ENCODE data around the gene MAP4K3. TPM values are rescaled to one million over a fixed set of nuclear protein-coding genes. Genes with fewer than 3 reads are reported as not detected.
"Not testable (repeated sequence)": the region's sequence is repeated elsewhere in the genome, so short reads cannot be mapped to it uniquely, and the experiment has no call there.

Gene MAP4K3
- total RNA-seq, 1 donor from 2014 or later, result 50.1 TPM

DNA sequence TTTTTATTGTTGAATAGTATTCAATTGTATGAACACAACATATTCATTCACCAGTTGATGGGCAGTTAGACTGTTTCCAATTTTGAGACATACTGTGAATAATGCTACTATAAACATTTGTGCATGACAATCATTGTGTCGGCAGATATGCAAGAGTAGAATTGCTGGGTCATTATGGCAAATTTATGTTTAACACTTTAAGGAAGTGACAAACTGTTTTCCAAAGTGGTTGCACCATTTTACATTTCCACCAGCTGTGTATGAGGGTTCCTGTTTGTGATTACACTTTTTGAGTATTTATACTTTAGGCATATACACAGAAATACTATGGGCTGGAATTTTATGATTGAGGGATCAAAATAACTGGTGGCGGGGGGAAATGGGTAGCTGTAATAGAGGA, 61.2 kb downstream of the MAP4K3 start:
- DNase-seq (ENCODE audit: low spot score), result no peak

DNA sequence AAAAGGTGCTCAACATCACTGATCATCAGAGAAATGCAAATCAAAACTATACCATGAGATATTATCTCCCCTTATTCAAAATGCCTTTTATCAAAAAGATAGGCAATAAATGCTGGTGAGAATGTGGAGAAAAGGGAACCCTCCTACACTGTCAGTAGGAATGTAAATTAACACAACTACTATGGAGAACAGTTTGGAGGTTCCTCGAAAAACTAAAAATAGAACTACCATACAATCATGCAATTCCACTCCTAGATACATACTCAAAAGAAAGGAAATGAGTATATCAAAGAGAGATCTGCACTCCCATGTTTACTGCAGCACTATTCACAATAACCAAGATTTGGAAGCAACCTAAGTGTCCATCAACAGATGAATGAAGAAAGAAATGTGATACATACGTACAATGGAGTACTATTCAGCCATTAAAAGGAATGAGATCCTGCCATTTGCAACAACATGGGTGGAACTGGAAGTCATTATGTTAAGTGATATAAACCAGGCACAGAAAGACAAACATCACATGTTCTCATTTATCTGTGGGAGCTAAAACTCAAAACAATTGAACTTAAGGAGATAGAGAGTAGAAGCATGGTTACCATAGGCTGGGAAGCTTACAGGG, 63.8 kb downstream of the MAP4K3 start:
- no peak for DNase-seq (ENCODE audit: low spot score)

DNA sequence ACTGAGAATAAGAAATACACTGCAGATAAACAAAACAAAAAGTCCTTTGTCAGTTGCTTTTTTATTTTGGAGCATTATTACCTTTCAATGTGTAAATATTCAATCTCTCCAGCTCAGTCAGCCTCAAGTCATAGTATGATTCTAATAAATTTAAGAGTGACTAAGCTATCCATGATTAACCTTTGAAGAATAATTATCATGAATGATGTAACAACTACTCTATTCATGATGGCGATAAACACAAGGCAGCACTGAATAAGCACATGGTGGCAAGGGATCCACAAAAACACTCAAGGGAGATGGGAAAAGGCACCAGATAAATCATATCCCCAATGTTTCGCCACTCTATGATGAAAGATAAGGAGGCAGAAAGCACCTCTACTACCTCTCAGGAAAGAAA, 67.0 kb downstream of the MAP4K3 start:
- no peak for DNase-seq (ENCODE audit: low spot score)

DNA sequence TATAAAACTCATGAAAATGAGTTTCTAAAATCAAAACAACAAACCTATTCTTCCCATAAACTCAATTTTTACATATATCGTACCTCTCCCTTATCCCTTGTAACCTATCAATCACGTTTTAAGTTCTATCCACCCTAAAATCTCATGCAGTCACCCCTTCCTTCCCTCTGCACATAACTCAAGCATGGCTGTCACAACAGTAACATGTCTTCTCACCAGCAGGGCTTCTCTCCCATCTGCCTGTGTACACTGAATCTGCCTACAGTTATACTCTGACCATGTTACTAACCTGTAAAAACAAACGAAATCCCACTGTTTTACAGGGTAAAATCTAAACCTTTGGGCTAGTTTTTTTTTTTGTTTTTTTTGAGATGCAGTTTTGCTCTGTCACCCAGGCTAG, 68.2 kb downstream of the MAP4K3 start:
- DNase-seq (ENCODE audit: low spot score), result no peak

DNA sequence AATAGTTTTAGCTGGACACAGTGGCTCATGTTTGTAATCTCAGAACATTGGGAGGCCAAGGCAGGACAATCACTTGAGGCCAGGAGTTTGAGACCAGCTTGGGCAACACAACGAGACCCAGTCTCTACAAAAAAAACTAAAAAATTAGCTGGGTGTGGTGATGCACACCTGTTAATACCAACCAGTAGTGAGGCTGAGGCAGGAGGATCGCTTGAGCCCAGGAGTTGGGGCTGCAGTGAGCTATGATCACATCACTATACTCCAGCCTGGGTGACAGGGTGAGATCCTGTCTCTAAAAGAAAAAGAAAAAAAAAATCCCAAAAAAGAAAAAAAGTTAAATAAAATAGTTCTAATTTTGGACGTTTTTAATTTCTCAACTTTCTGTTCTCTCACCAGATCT, 68.7 kb downstream of the MAP4K3 start:
- DNase-seq (ENCODE audit: low spot score), result no peak

DNA sequence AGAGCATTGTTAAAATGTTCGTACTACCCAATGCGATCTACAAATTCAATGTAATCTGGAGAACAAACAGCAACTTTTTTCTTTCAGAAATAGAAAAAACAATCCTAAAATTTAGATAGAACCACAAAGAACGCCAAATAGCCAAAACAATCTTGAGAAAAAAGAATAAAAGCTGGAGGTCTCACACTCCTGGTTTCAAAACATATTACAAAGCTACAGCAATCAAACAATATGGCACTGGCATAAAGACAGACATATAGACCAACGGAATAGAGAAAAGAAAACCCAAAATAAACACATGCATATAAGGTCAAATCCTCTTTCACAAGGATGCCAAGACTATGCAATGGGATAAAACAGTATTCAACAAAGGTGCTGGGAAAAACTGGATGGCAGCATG, 74.5 kb downstream of the MAP4K3 start:
- DNase-seq (ENCODE audit: low spot score), result no peak

DNA sequence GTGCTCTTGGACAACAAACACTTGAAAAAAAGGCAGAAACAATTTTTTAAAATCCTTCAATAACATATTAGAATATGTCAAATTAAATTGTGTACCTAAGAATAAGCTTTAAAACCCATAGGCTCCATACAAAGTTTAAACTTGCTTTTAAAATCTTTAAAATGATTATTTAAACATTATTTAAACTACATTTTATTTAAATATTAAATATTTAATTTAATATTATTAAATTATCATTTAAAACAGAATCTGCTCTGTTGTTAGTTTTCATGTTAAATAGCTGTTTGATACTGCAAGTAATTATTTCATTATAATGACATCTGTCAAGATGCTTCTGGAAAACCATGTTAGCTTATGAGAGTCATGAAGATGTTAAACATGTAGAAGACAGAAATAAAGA, 75.6 kb downstream of the MAP4K3 start:
- DNase-seq (ENCODE audit: low spot score), result no peak

DNA sequence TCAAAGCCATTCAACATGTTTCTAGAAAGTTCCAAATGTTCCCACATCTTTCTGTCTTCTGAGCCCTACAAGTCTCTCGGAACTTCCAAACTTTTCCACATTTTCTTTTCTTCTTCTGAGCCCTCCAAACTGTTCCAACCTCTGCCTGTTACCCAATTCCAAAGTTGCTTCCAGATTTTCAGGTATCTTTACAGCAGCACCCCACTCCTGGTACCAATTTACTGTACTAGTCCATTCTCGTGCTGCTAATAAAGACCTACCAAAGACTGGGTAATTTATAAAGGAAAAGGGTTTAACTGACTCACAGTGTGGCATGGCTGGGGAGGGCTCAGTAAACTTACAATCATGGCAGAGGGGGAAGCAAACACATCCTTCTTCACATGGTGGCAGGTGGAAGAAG, 76.7 kb downstream of the MAP4K3 start:
- not testable (repeated sequence) for DNase-seq (ENCODE audit: low spot score)

DNA sequence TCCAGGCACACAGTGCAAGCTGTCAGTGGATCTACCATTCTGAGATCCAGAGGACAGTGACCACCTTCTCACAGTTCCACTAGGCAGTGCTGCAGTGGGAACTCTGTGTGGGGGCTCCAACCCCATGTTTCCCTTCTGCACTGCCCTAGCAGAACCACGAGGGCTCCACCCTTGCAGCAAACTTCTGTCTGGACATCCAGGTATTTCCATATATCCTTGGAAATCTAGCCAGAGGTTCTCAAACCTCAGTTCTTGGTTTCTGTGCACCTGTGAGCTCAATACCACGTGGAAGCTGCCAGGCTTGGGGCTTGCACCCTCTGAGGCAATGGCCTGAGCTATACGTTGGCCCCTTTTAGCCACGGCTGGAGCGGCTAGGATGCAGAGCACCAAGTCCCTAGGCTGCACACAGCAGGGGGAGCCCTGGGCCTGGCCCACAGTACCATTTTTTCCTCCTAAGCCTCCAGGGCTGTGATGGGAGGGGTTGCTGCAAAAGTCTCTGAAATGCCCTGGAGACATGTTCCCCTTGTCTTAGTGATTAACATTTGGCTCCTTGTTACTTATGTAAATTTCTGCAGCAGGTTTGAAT, 77.5 kb downstream of the MAP4K3 start:
- DNase-seq (ENCODE audit: low spot score), result no peak

DNA sequence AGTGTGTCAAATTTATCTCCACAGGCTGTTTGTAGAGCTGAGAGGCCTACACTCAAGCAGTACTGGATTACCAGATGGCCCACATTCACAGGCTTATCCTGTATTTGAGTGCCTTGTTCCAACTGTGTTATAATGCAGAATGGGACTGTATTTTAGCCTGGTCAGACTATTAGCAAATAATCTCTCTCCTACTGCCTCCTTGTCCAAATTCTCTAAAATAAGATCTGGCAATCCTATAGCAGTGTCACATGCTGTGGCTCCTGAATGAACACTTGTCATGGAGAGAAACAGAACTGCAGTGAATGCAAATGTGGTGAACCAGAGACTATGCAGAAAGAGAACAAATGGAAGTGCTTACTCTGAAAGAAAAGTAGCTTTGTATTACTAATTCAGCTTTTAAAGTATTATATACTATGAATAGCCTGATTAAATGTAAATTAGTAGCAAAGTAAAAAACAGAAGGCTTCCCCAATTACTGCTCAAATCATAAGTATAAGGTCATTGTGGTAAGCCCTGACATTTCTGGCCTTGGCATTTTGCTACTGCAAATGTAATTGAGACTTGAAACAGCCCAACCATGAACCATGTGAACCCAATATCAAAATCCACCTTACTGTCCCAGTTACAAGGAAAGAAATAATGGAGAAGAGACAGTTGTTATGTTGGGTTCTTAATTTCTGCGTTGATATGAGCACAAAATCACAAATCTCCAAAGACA, 80.0 kb downstream of the MAP4K3 start:
- DNase-seq (ENCODE audit: low spot score), result no peak

DNA sequence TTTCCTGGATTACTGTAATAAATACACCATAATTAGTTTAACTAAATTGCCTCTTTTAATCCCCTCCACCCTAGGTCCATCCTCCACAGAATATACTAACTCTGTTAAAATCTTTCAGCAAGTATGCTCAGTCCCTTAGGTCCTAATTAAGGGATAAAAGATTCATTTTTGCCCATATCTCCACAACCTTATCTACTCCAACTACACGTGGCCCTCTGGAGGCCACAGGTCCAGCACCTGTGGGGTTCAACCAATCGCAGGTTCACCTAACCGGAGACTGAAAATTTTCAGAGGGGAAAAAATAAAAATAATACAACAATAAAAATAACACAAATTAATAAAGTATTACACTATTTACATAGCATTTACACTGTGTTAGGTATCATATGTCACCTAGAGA, 86.4 kb downstream of the MAP4K3 start:
- no peak for DNase-seq (ENCODE audit: low spot score)

DNA sequence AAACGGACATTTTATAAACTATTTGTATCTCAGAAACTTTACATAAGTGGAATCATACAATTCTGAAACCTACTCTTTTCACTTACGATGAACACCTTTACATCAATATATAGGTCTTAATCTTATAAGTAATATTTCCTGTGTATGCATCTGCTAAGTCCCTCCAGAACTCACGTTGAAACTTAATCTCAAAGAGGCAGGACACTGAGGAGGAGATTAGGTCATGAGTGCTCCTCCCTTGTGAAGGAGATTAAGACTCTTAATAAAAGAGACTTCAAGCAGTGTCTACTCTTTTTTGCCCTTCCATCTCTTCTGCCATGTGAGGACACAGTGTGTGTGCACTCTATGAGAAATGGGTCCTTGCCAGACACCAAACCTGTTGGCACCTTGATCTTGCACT, 98.6 kb downstream of the MAP4K3 start:
- DNase-seq (ENCODE audit: low spot score), result no peak

DNA sequence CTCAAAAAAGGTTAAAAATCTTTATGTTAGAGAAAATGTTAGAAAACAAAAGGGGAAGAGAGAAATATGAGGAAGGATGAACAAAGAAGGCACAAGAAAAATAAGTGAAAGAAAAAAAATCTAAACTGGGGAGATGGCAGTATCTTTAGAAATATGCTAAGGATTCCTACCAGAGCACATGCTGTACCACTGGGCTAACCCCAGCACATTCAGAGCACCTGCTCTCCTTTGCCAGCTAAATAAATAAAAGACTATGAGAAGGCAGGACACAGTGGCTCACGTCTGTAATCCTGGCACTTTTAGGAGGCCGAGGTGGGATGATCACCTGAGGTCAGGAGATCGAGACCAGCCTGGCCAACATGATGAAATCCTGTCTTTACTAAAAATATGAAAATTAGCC, 101.2 kb downstream of the MAP4K3 start:
- no peak for DNase-seq (ENCODE audit: low spot score)

DNA sequence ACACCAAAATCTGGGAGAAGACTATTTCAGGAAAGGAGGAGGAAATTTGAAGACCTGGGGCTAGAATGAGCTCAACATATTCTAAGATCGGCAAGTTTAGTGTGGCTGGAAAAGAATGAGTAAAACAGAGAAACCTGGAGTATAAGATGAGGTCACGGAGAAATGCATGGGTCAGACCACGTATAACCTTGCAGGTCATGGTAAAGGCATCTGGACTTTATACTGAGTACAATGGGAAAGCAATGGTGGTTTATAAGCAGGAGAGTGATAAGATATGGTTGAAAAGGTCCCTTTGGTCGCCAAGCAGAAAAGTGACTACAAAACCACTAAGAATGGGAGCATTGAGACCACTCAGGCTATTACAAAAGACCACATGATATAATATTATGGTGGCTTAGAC, 102.1 kb downstream of the MAP4K3 start:
- DNase-seq (ENCODE audit: low spot score), result no peak

DNA sequence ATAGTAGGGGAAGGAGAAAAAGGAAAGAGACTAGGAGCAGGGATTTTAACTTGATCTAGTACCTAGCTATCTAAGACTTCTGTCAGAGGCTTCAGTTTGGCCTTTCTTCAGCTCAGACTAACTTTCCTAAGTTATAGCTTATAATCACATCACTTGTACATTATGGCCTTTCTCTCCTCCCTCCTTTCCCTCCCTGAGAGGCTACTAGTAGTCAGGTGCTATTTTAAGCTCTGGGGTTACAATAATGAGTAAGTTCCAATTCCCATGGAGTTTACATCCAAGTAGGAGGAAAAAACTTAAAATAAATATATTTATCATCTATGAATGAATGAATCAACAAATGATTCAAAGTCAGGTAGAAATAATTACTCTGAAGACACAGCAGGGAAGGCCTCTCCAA, 102.6 kb downstream of the MAP4K3 start:
- DNase-seq (ENCODE audit: low spot score), result no peak

DNA sequence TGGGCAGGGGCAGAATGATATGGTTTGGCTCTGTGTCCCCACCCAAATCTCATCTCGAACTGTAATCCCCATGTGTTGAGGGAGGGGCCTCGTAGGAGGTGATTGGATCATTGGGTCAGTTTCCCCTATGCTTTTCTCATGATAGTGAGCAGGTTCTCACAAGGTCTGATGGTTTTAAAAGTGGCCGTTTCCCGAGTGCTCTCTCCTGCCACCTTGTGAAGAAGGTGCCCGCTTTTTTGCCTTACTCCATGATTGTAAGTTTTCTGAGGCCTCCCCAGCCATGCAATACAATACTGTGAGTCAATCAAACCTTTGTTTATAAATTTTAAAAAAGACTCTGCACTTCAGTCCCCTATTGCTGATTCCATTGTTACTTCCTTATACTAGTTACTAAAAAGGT, 110.4 kb downstream of the MAP4K3 start:
- no peak for DNase-seq (ENCODE audit: low spot score)

DNA sequence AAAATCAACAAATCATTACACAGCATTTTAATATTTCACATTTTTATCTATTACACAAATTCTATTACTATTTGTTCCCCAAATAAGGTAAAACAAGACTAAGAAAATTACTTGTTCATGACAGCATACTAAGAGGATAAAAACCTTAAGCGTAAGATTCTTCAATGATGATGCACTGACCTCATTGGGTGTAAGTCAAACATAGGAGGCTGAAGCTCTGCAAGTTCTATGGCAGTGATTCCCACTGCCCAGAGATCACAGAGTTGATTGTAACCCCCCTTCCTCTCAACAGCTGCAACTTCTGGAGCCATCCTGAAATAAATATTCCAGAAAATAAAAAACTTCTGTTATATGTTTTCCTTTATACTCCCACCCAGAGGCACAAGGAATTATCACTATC, 111.1 kb downstream of the MAP4K3 start:
- DNase-seq (ENCODE audit: low spot score), result no peak

DNA sequence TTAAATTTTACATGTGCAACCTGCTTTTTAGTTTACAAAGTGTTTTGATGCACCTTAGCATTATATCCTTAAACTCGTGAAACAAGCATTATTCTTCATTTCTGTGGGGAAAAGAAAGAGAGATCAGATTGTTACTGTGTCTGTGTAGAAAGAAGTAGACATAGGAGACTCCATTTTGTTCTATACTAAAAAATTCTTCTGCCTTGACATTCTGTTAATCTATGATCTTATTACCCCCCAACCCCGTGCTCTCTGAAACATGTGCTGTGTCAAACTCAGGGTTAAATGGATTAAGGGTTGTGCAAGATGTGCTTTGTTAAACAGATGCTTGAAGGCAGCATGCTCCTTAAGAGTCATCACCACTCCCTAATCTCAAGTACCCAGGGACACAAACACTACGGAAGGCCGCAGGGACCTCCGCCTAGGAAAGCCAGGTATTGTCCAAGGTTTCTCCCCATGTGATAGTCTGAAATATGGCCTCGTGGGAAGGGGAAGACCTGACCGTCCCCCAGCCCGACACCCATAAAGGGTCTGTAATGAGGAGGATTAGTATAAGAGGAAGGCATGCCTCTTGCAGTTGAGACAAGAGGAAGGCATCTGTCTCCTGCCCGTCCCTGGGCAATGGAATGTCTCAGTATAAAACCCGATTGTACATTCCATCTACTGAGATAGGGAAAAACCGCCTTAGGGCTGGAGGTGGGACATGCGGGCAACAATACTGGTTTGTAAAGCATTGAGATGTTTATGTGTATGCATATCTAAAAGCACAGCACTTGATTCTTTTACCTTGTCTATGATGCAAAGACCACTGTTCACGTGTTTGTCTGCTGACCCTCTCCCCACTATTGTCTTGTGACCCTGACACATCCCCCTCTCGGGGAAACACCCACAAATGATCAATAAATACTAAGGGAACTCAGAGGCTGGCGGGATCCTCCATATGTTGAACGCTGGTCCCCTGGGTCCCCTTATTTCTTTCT, 115.7 kb downstream of the MAP4K3 start:
- DNase-seq (ENCODE audit: low spot score), result not testable (repeated sequence)

DNA sequence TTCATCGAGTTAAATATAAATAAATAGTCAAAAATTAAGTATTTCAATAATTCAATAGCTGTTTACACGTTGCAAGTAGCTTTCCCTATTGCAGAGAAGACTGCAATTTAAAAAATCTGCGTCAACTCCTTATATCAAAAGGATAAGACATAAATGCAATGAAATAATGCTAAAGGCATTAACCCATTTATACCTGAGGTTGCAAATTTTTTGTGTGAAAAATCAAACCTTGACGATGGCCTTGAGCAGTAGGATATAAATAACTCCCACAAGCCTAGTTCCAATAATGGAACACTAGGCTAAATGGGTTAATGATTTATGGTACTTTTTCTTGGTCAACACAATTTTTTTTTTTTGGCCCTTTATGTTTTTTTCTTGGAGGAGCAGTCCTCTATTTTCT, 116.9 kb downstream of the MAP4K3 start:
- DNase-seq (ENCODE audit: low spot score), result no peak

DNA sequence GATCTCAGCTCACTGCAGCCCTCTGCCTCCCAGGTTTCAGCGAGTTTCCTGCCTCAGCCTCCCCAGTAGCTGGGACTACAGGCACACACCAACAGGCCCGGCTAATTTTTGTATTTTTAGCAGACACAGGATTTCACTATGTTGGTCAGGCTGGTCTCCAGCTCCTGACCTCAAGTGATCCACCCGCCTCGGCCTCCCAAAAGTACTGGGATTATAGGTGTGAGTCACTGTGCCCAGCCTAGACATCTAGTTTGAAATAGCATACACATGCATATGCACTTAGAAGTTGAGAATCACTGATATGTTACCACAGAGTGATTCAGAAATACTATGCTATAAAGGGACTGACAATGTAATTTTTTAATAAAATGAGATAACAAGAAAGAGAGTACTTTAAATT, 123.5 kb downstream of the MAP4K3 start:
- DNase-seq (ENCODE audit: low spot score), result no peak

DNA sequence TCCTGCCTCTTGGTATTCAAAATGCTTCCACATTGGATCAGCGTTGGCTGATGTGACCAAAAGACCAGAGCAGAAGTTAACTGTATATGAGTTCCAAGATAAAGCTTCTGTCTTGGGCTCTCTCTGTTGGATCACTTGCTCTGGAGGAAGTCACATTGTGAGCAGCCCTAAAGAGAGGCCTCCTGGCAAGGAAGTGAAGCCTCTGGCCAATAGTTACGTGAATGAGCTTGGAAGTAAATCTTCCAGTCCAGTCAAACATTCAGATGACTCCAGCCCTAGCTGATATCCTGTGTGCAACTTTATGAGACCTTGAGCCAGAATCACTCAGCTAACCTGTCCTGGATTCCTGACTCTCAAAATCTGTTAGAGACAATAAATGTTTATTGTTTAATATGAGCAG, 125.6 kb downstream of the MAP4K3 start:
- no peak for DNase-seq (ENCODE audit: low spot score)

DNA sequence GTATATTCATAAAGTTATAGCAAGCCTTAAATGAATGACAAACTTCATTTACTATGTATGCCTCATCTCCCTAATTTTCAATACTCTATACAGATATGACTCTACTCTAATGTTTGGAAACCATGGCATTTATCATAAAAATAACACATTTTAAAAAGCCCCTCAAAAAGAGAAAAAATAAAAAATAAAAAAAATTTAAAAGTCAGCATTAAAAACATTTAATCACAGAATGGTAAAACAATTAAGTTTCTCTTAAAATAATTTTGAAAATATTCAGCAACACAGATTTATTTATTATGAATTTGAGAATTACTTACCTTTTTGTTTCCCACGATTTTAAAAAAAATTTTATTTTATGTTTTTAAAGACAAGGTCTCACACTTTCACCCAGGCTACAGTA, 128.3 kb downstream of the MAP4K3 start:
- DNase-seq (ENCODE audit: low spot score), result no peak

Data from mesenteric fat pad (tissue), 1 donor.